OCI-LY3 (cell line): ENCODE data around the gene LSP1.

Experiments
- H2AFZ ChIP-seq: fragments of 200-600, 300-600 bp; shearing (Covaris generic); 2 replicates; pipeline ENCODE4 v1.6.0; 2014; ENCODE audit warnings: antibody characterized with exemption, low read depth, low read length
- H3K27ac ChIP-seq: fragments of 200-600, 300-600 bp; sonication (generic); 2 replicates; pipeline ENCODE4 v1.5.1; 2014; ENCODE audit warnings: mild to moderate bottlenecking, low read length, moderate library complexity, mixed read lengths
- H3K27me3 ChIP-seq: fragments of 200-600, 300-600 bp; sonication (generic); 2 replicates; pipeline ENCODE4 v1.6.1; 2014; ENCODE audit warnings: low read depth, low read length, mixed read lengths
- H3K36me3 ChIP-seq: fragments of 200-600, 300-600 bp; sonication (generic); replicated peaks from 2 replicates; pipeline ENCODE3; 2014; ENCODE audit warnings: low read depth, low read length, mixed read lengths
- H3K4me1 ChIP-seq: fragments of 300-600, 200-600 bp; sonication (generic); 2 replicates; pipeline ENCODE4 v1.6.1; 2014; ENCODE audit warnings: low read length, mixed read lengths
- H3K4me2 ChIP-seq: fragments of 200-600, 300-600 bp; sonication (generic); 2 replicates; pipeline ENCODE4 v1.6.1; 2014; ENCODE audit warnings: low read length, mixed read lengths
- H3K4me3 ChIP-seq: fragments of 300-600, 200-600 bp; sonication (generic); 2 replicates; pipeline ENCODE4 v1.5.1; 2014; ENCODE audit warnings: antibody characterized with exemption, mild to moderate bottlenecking, low read length, moderate library complexity
- H3K79me2 ChIP-seq: fragments of 300-600, 200-600 bp; shearing (Covaris generic); 2 replicates; pipeline ENCODE4 v1.6.1; 2014; ENCODE audit warnings: mild to moderate bottlenecking, low read length, mixed read lengths
- H3K9ac ChIP-seq: fragments of 300-600, 200-600 bp; shearing (Covaris generic); 2 replicates; pipeline ENCODE4 v1.6.0; 2014; ENCODE audit warnings: mild to moderate bottlenecking, low read length, moderate library complexity
- H3K9me3 ChIP-seq: fragments of 200-600, 300-600 bp; shearing (Covaris generic); 2 replicates; pipeline ENCODE4 v1.6.1; 2014; ENCODE audit warnings: low read length, mixed read lengths; ENCODE audit not compliant: insufficient read depth
- H4K20me1 ChIP-seq: fragments of 200-600, 300-600 bp; sonication (generic); 2 replicates; pipeline ENCODE4 v1.6.1; 2016; ENCODE audit warnings: low read length, mixed read lengths; ENCODE audit not compliant: insufficient read depth
- CTCF ChIP-seq: fragments of 200-600, 300-600 bp; sonication (generic); IDR thresholded peaks from 2 replicates; pipeline ENCODE4 v1.5.1; 2014; ENCODE audit warnings: antibody characterized with exemption, low read length, low read depth
- EZH2phosphoT487 ChIP-seq: fragments of 200-600 bp; shearing (Covaris generic); IDR thresholded peaks from 2 replicates; pipeline ENCODE4 v1.6.1; 2018; ENCODE audit warnings: antibody characterized with exemption, mixed run types, low read depth

The LSP1 gene

GRCh38 chr11:1841511-1842148 lies 11.3 kb upstream of the LSP1 start:
- H3K4me2 ChIP-seq: no peak overlapping the region
- H3K36me3 ChIP-seq: no peaks in the 10 kb centered on the region
- H3K79me2 ChIP-seq: no peaks in the 10 kb centered on the region
- H3K27me3 ChIP-seq: peaks cover 34% of the 10 kb centered on the region
- H2AFZ ChIP-seq: no peak overlapping the region
- TF ChIP-seq EZH2phosphoT487: no peak
- no peak for TF ChIP-seq CTCF
- no peaks in the 10 kb centered on the region for H3K9me3 ChIP-seq
- H4K20me1 ChIP-seq: no peaks in the 10 kb centered on the region
- no peak overlapping the region for H3K9ac ChIP-seq
- H3K4me1 ChIP-seq: peaks cover 75% of the 10 kb centered on the region
- H3K27ac ChIP-seq: no peak overlapping the region
- no peak overlapping the region for H3K4me3 ChIP-seq

- TF ChIP-seq EZH2phosphoT487 (no peak), CTCF (no peak)
- no peak overlapping the region for H2AFZ ChIP-seq
- no peak overlapping the region for H3K9ac ChIP-seq
- peaks cover 34% of the 10 kb centered on the region for H3K27me3 ChIP-seq
- no peaks in the 10 kb centered on the region for H4K20me1 ChIP-seq
- no peak overlapping the region for H3K4me3 ChIP-seq
- H3K9me3 ChIP-seq: no peaks in the 10 kb centered on the region
- H3K4me2 ChIP-seq: no peak overlapping the region
- H3K4me1 ChIP-seq: peaks cover 75% of the 10 kb centered on the region
- no peak overlapping the region for H3K27ac ChIP-seq
- H3K36me3 ChIP-seq: no peaks in the 10 kb centered on the region
- H3K79me2 ChIP-seq: no peaks in the 10 kb centered on the region
Measured at GRCh38 chr11:1842149-1843097, 10.5 kb upstream of the LSP1 start.

GRCh38 chr11:1843098-1843473 lies 9.8 kb upstream of the LSP1 start:
- Histone ChIP-seq H4K20me1 (no peaks in the 10 kb centered on the region), H3K79me2 (no peaks in the 10 kb centered on the region), H3K9ac (no peak overlapping the region), H2AFZ (no peak overlapping the region), H3K4me2 (no peak overlapping the region), H3K36me3 (no peaks in the 10 kb centered on the region), H3K27me3 (peaks cover 34% of the 10 kb centered on the region), H3K9me3 (no peaks in the 10 kb centered on the region), H3K4me3 (no peak overlapping the region), H3K27ac (no peak overlapping the region), H3K4me1 (peaks cover 72% of the 10 kb centered on the region)
- TF ChIP-seq EZH2phosphoT487: no peak

GRCh38 chr11:1843796-1844195 lies 9.1 kb upstream of the LSP1 start:
- H4K20me1 ChIP-seq: no peaks in the 10 kb centered on the region
- no peaks in the 10 kb centered on the region for H3K36me3 ChIP-seq
- H3K4me1 ChIP-seq: peaks cover 65% of the 10 kb centered on the region
- no peaks in the 10 kb centered on the region for H3K9me3 ChIP-seq
- TF ChIP-seq EZH2phosphoT487: no peak
- TF ChIP-seq CTCF: no peak
- no peaks in the 10 kb centered on the region for H3K79me2 ChIP-seq
- H3K4me3 ChIP-seq: peak overlapping the region; percentile 59; the same call in 1 of the 2 replicates
- peaks cover 34% of the 10 kb centered on the region for H3K27me3 ChIP-seq
- H2AFZ ChIP-seq: peak overlapping the region; percentile 28; the same call in 1 of the 2 replicates
- H3K4me2 ChIP-seq: peak overlapping the region; percentile 64
- peak overlapping the region; percentile 45; the same call in 1 of the 2 replicates for H3K9ac ChIP-seq
- no peak overlapping the region for H3K27ac ChIP-seq
